Urothelium cell line (cell line): ENCODE data around the gene ZBED4.
A peak's percentile ranks its signal among the peaks of the same experiment; 100 is the strongest.

Experiments
- DNase-seq: peaks from one replicate; pipeline ENCODE4 v3.0.0; 2011; ENCODE audit warnings: low spot score, mixed read lengths
- FAIRE-seq: peaks from 2 replicates; lab custom pipeline; 2011; peaks lifted over from hg19 to GRCh38; lab: Jason Lieb, UNC

The ZBED4 gene

DNA sequence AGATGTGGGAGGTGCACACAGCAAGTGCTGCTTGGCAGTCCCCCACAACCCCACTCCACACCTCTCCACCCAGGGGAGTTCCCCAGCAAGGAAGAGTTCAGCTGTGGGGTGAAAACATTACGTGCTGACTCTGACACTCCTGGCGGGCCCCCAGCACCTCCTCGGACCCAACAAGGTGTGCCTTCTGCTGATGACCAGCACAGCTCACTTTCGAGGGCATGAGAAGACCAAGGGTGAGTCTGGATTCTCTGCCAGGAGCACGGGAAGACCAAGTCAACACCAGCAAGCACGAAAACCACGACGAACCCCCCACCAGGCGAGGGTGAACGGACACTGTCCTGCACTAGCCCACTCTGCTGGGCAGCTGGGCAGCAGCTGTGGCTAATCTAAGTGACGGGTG is 63.2 kb downstream of the ZBED4 start:
- no peak for FAIRE-seq

DNA sequence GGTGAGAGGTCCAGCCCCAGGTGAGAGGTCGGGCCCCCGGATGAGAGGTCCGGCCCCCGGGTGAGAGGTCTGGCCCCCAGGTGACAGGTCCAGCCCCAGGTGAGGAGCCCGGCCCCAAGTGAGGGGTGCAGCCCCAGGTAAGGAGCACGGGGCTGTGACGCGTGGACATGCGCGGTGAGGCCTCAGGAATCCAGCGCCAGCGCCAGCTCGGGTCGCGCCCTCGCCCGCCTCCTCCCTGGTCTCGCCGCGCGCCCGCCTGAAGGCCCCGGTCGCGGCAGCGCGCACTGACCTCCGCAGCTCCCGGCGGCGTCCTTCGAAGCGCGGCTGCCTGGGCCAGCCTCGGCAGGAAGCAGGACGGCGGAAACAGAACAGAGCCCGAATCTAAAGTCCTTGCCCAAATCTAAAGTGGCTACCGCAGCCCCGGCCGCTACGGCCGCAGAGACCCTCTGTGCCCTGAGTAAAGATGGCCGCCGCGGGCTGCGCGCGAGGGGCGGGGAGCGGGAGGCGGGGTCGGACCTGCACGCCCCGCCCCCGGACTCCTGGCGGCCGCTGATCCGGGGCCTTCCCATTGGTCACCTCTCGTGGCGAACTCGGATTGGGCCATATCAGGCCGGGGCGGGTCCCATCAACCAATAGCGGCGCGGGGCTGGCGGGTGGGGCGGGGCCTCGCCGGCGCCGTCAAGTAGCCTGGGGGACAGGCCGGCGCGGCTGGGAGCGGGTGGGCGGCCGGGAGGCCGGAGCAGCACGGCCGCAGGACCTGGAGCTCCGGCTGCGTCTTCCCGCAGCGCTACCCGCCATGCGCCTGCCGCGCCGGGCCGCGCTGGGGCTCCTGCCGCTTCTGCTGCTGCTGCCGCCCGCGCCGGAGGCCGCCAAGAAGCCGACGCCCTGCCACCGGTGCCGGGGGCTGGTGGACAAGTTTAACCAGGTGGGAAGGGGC is 64.6 kb downstream of the ZBED4 start, which contains the start of the genes ALG12 and CRELD2:
TSS of gene ALG12 (minus strand) at position 465 of the 937 bp plus-strand sequence. CDS start 4,673 bp downstream, outside the sequence.
TSS of gene CRELD2 (plus strand) at position 661 of the 937 bp plus-strand sequence. CDS start at position 797, 136 bp downstream.
- FAIRE-seq: peak; percentile 98
- DNase-seq: peak; percentile 100

More for the DNA sequence above, 63.2 kb downstream of the ZBED4 start:
- DNase-seq: no peak

GRCh38 chr22:49918911-49919881 is 65.6 kb downstream of the ZBED4 start:
- DNase-seq: no peak
- peak; percentile 30 for FAIRE-seq

DNA sequence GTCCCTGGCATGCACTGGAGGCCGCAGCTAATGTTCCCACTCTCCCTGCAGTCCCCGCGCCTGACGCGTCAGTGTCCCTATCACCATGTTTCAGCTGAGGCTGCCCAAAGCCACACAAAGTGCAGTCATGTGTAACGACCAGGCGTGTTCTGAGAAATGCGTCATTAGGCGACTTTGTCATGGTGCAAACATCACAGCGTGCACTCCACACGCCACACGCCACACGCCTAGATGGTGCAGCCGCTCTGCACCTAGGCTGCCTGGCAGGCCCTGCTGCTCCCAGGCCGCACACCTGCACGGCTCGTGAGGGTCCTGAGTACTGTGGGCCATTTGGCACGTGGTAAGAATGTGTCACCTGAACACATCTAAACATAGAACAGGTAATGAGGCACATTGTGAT is 67.2 kb downstream of the ZBED4 start:
- no peak for DNase-seq

GRCh38 chr22:49921508-49922278 is 68.0 kb downstream of the ZBED4 start:
- FAIRE-seq: peak; percentile 17
- DNase-seq: no peak

More for the DNA sequence above, 67.2 kb downstream of the ZBED4 start:
- peak; percentile 90 for FAIRE-seq

DNA sequence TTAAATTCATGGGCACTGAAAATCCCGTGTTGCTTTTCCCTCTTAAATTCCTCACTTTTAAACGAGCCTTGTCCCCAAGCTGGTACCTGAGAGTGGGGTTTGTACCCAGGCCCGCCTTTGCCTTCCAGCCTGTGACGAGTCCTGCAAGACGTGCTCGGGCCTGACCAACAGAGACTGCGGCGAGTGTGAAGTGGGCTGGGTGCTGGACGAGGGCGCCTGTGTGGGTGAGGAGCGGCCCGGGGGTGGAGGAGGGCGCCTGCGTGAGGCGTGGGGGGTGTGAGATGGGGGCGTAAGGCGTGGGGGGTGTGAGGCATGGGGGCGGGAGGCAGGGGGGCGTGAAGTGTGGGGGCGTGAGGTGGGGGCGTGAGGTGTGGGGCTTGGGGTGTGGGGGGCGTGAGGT is 68.8 kb downstream of the ZBED4 start:
- FAIRE-seq (no peak), DNase-seq (no peak)

DNA sequence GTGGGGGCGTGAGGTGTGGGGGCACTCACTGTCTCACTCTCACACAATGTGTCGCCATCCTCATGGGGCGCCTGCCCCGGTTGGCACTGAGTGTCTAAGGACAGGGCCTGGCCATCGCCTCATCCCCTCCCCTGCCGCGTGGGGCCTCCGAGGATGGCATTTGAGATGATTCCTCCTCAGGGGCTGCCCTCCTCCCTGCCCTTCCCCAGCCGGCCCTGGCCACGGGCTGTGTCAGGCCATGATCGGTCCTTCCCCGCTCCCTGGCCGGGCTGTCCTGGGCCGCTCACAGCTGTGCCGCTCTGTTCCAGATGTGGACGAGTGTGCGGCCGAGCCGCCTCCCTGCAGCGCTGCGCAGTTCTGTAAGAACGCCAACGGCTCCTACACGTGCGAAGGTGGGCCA is 69.3 kb downstream of the ZBED4 start:
- no peak for FAIRE-seq

GRCh38 chr22:49923445-49923844 is 69.8 kb downstream of the ZBED4 start:
- DNase-seq (no peak), FAIRE-seq (no peak)

More for the DNA sequence above, 69.3 kb downstream of the ZBED4 start:
- no peak for DNase-seq

DNA sequence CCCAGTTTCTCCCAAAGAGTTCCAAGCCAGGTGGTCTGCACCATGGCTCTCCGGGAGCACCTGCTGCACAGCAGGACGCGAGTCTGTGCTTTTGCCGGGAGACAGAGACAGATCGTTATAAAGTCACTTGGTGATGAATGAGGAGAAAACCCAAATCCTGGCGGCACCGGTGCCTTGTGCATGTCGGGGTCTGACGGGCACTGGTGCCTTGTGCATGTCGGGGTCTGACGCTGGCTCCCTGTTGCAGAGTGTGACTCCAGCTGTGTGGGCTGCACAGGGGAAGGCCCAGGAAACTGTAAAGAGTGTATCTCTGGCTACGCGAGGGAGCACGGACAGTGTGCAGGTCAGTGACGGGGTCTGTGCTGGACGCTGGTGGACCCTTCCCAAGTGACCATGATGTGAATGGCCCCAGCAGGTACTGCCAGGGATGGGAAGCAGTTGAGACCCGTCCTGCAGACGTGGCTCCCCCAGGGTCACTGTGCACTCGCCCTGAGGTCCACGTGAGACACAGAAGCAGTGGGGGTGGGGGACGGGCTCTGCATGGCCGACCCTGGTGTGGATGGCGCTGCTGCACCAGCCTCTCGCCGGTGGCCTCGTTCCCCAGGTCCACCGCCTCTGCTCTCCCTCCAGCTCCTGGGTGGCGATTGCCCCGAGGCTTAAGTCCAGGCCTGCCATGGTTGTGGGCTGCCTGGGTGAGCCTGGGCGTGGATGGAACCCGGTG is 70.6 kb downstream of the ZBED4 start:
- FAIRE-seq (no peak), DNase-seq (no peak)

GRCh38 chr22:49925525-49926128 is 72.0 kb downstream of the ZBED4 start:
- FAIRE-seq (no peak), DNase-seq (no peak)

GRCh38 chr22:49926916-49927315 is 73.3 kb downstream of the ZBED4 start:
- DNase-seq (no peak), FAIRE-seq (no peak)

DNA sequence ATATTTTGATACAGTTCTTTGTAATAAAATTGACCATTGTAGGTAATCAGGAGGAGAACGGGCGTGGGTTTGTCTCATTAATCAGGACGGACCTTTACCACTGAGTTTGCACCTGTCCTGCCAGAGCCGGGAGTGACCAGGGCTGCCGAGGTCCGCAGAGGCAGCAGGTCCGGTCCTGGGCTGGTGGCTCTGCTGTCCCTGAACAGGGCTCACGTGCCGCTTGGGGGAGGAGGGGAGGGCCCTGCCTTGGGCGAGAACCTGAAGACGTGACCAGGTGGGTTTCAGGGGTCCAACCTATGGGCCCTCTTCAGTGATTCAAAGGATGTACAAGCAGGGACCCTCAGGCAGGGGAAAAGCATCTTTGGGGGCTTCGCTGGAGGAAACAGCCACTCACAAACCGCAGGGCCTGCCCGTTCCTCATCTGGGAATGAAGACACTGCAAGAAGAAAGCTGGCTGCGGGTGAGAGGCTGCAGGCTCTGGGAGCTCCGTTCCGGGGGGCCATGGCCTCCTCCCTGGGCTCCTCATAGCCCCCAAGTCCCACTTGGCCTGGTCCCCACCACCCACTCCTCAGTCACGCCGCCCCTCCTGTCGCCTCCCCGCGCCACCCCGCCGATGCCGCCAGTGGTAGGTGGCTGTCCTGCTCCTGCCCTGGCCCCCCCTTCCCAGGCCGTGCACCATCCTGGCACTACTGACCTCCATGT is 74.0 kb downstream of the ZBED4 start:
- DNase-seq (no peak), FAIRE-seq (no peak)

GRCh38 chr22:49928185-49928495 is 74.5 kb downstream of the ZBED4 start:
- no peak for FAIRE-seq
- no peak for DNase-seq

- DNase-seq: no peak
- no peak for FAIRE-seq
These were observed 75.0 kb downstream of the ZBED4 start for GRCh38 chr22:49928555-49929210.

GRCh38 chr22:49929211-49929979 is 75.8 kb downstream of the ZBED4 start:
- DNase-seq (peak; percentile 88), FAIRE-seq (no peak)

GRCh38 chr22:49929994-49930575 is 76.4 kb downstream of the ZBED4 start:
- DNase-seq (no peak), FAIRE-seq (peak; percentile 68)
